AG08396 (cell line): Measurements from ENCODE around the gene CAMK2N1.
"Not testable (repeated sequence)": the region's sequence is repeated elsewhere in the genome, so short reads cannot be mapped to it uniquely, and the experiment has no call there.

Experiments
- DNase-seq: peaks from one replicate; pipeline ENCODE4 v3.0.0; 2012; ENCODE audit warnings: low spot score, mixed read lengths

Gene CAMK2N1

DNA sequence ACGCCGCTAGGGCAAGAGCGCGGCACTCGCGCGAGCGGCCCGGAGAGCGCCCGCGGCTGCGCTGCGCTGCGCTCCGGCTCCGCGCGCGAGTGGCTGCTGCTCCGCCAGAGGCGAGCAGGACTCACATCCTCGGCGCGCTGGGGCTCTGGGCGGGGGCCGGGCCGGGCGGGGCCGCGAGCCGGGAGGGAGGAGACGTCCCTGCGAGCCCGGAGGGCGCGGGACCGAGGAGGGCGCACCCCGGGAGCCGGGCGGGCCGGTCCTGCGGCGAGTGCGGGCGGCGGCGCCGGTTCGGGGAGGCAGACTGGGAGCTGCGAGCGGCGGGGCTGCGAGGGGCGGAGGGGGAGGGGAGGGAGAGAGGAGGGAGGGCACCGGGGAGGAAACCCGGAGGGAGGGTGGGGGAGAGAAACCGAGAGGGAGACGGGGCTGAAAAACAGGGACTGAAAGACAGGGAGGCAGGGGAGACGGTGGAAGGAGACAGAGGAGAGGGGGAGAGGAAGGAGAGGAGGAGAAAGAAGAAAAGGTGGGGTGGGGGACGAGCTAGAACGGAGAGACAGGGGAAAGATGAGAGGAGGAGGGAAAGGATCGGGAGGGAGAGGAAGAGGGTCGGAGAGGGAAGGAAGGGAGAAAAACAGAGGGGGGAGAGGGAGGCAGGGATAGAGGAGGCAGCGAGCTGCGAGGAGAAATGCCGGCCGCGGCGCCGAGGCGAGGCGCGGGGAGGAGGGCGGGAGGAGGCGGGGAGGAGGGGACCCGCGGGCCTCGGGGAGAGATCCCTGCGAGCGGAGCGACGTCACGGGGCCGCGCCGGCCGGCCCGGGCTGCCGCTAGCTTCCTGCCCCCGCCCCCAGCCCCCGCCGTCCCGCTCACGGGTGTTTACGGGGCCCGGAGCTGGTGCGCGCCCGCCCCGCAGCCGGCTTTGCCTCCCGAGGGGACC, at the start of gene CAMK2N1:
Gene CAMK2N1, minus strand, starts transcription at position 684 of the 930 bp plus-strand sequence. CDS start 831 bp downstream, outside the sequence.
- DNase-seq, result peak; percentile 93

DNA sequence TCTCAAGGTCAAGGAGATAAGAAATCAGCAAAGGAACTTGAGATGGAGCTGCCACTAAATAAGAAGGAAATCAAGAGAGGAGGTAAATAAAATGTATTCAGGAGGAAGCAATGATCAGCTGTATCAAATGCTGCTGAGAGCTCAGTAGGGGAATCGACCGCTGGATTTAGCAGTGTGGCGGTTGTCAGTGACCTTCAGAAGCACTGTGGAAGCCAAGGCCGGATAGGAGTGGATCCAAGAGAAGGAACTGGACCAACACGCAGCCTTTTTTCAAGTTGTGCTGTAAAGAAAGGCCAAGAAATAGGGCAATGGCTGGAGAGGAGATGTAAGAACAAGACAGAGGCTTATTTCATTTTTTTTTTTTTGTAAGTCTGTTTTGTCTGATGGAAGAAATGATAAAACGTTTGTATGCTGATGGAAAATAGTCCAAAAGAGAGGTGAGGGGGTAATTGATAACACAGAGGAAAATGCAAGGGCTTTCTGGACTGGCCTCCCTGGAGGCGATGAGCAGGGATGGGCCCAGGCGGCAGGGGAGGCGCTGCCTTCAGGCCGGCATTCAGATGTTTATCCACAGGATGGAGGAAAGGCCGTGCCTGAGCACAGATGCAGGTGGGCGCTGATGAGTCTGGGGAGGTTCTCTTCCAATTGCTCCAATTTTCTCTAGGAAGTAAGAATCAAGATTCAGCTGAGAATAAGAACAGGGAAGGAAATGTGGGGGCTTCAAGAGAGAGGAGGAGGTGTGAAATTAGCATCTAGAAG, 48.8 kb upstream of the CAMK2N1 start:
- DNase-seq, result no peak

- DNase-seq, result no peak
Observed at GRCh38 chr1:20533635-20534034, 47.6 kb upstream of the CAMK2N1 start.

GRCh38 chr1:20530901-20531300, 44.9 kb upstream of the CAMK2N1 start:
- no peak for DNase-seq

DNA sequence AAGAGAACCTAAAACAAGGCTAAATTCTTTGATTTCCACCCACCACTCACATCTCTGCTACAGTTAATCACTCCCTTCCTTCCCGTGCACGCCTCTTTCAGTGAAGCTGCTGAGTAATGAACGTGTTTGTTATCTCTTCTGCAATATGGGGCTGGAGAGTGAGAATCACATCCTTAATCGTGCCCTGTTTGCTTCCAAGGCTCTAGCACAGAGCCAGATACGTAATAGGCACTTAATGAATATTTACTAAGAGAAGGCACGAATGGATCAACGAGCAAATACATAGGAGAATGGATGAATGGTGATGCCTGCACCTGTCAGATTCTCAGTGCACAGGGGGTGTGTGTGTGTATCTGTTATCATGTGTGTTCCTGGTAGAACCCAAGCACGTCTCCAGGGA, 44.3 kb upstream of the CAMK2N1 start:
- DNase-seq, result no peak

GRCh38 chr1:20528221-20528620, 42.2 kb upstream of the CAMK2N1 start:
- DNase-seq, result no peak

DNA sequence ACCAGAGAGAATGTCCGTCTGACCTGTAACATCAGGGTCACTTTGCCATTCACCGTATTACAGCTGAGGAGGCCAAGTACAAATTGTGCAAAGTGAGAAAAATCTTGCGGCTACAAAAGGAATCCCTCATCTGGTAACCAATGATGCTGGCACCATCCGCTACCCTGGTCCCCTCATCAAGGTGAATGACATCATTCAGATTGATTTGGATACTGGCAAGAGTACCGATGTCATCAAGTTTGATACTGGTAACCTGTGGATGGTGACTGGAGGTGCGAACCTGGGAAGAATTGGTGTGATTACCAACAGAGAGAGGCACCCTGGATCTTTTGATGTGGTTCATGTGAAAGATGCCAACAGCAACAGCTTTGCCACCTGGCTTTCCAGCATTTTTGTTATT, 40.3 kb upstream of the CAMK2N1 start:
- no peak for DNase-seq

DNA sequence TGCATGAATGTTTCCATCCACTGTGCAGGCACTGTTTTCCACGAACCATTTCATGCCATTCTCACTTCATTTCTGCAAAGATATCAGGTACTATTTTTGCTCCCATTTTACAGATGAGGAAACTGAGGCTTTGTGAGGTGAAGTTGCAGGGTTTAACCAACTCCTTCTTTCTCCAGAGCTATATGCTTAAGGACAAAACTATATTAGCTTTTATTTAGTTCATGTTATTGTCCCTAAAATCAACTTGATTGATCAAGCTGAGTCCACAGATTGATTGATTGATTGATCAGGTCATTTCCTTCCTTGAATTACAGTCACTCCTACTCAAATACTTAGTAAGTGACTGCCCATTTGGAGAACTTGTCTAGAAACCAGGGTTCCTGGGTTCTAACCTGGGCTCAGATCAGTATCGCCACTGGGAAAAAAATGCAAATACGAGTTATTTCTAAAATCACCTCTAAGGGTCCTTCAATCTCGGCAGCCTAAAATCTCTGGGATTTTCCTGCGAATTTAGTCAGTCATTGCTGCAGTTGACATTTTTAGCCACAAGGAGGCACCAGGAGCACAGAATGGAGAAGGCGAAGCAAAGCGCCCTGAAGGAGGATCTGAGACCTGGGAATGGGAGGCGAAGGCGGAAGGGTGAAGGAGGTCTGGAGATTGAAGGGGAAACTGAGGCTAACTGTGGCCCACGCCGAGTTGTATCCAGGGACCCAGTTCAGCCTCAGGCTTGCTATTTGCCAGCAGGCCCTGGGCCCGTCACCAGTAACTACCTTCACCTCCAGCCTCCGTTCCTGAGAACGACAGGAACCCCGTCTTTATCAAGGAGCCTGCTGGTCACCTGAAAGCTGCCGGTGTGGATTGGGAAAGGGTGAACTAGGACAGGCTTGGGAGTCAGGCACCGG, 36.2 kb upstream of the CAMK2N1 start:
- peak; percentile 70 for DNase-seq

DNA sequence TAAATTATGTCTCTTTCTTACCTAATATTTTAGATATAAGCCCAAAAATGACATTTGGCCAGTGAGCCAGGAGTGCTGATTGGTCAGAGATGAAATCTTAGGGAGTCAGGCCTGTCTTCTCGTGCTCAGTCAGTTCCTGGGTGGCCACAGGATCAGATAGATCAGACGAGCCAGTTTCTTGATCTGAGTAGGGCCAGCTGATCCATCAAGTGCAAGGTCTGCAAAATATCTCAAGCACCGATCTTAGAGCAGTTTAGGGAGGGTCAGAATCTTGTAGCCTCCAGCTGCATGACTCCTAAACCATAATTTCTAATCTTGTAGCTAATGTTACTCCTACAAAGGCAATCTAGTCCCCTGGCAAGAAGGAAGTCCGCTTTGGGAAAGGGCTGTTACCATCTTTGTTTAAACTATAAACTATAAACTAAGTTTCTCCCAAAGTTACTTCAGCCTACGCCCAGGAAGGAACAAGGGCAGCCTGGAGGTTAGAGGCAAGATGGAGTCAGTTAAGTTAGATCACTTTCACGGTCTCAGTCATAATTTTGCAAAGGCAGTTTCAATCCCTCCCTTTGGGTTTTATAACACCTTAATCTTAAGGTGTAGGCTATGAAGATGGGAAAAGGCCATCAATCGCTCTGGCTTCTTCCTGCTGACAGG, 33.7 kb upstream of the CAMK2N1 start:
- DNase-seq, result not testable (repeated sequence)

GRCh38 chr1:20511518-20512428, 25.8 kb upstream of the CAMK2N1 start:
- no peak for DNase-seq

GRCh38 chr1:20508411-20508771, 22.4 kb upstream of the CAMK2N1 start:
- DNase-seq, result no peak

DNA sequence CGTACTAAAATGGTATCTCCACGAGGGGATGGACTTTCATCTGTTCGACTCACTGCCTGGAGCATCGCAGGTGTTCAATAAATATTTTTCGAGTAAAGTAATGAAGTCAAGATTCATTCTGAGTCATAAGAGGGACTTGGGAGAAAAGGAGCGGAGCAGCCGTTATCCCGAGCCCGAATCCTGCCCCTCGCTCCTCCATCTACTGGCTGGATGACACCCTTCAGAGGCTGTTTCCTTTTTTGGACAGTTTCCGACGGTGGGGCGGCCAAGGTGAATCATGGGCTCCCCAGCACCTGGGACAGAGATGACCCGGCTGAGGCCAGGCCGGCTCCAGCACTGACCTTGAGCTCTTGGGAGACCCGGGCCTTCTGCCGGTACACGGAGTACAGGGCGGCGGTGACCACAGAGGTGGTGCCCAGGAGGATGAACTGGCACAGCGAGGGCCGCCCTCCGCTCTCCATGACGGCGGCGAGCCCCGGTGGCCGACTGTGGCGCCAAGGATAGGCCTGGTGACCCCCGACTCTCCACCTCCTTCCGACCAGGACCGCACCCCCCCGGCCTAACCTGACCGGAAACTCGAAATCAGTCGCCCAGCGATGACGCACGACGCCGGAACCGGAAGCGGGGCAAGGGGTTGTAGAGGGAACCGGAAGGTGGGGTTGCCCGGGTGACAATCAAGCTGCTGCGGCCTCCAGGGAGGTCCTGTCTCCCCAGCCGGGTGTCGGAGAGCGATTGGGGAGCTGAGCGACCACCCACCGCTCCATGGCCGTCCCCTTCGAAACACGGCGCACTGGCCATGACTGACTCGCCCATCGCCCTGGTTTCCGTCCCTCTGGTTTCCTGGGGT, 21.8 kb upstream of the CAMK2N1 start, which contains the start of gene MUL1:
Gene MUL1, minus strand, starts transcription at position 588 of the 847 bp plus-strand sequence. Its CDS starts 127 bp downstream, at position 461.
- peak; percentile 93 for DNase-seq

- DNase-seq, result no peak
Observed at GRCh38 chr1:20507248-20507563, 21.2 kb upstream of the CAMK2N1 start.

DNA sequence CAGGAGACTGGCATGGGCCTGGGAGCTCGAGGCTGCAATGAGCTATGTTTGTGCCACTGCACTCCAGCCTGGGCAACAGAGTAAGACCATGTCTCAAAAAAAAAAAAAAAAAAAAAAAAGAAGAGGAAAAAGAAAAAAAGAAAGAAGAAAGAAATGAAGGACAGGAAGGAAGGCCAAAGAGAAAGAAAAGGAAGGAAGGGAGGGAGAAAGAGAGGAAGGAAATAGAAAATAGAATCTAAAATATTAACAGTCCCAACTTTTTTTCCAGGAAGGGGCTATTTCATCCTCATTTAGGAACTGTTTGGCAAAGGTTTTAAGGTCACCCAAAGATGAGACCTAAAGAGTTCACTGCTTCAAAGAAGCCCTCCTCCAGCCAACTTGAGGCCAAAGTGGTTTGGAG, 19.5 kb upstream of the CAMK2N1 start:
- no peak for DNase-seq

DNA sequence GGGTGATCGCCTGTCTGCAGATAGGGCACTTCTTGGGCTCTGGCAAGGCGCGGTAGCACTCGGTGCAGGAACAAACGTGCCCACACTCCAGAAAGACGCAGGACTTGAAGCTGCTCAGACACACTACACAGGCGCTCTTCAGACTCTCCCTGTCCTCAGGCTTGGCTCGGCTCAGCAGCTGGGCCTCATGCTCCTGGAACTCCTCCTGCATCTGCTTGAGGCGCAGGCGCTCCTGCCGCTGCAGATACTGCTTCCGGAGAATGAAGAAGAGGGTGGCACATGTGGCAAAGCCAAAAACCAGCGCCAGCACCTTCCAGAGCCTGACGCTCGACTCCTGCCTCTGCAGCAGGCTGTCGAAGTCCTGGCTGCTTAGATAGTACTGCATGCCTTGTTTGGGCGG, 14.7 kb upstream of the CAMK2N1 start:
- DNase-seq, result no peak

DNA sequence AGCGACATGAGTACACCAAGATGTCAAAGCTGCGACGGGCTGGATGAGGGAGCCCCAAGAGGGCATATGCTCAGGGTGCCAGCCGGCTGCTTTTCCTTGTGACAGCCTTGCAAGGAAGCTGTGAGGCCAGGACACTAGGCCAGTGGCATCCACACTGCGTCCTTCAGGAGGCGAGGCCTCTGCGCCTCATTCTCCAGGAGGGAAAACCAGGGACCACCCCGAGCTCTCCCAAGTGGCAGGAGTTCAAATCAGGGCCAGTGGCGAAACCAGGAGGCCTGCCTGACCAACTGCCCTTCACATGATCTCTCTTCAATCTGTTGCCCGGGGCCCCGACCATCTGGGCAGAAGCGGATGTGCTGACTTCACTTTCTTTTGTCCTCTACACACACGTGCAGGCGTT, 13.7 kb upstream of the CAMK2N1 start:
- DNase-seq, result no peak

GRCh38 chr1:20499105-20499504, 13.1 kb upstream of the CAMK2N1 start:
- no peak for DNase-seq

DNA sequence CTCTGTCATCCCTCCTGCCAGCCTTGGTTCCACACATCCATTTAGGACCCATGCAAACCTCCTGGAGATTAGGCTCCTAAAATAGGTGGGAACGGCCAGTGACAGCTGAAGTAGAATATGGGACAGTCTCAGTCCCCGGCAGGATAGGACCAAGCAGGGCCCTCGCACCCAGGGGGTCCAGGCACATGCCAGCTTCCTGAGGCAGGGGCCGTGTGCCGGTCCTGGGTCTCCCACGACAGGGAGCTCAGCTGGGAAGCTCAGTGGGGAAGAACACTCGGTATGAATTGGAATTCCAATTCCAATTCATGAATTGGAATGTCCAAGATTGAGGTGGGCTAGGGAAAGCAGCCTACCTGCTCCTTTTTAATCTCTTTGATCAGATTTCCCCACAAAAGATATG, 12.1 kb upstream of the CAMK2N1 start:
- DNase-seq, result no peak

GRCh38 chr1:20497506-20497905, 11.5 kb upstream of the CAMK2N1 start:
- DNase-seq, result no peak
